ENCODE measurements around the gene SMYD1.

The SMYD1 gene

DNA sequence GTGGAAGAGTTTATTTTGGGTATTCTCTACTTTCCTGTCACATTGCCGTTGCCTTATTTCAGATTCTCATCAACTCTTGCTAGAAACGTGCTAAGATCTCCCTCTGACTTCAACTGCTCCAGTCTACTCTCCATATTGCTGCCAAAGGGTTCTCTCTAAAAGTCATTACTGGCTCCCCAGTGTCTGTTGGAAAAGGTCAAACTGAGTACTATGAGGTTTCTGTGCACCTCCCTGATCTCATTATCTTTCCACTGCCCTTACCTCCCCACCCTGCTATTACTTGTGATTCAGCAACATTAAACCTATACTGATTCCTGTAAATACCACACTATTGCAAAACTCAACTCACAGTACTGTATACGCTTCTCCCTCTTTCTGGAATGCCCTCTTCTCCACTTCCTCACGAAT, 10.2 kb upstream of the SMYD1 start:
- no peak for DNase-seq

DNA sequence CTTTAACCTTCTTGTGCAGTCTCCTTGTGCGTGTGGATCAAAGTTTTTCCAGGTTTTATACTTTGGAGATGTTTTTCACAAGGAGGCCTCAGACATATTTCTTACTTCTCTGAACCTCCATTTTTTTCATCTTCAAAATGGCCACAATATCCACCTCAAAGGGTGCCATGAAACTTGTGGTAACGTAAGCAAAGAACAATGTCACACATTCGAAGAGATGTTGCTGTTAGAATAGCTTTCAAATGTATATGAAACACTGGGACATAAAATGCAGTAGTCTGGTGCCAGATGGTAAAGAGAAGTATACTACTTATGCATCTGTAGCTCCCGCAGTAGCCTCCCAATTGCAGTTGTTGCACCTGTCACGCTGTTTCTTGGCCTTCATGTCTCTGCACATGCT, 9.4 kb upstream of the SMYD1 start:
- no peak for DNase-seq

DNA sequence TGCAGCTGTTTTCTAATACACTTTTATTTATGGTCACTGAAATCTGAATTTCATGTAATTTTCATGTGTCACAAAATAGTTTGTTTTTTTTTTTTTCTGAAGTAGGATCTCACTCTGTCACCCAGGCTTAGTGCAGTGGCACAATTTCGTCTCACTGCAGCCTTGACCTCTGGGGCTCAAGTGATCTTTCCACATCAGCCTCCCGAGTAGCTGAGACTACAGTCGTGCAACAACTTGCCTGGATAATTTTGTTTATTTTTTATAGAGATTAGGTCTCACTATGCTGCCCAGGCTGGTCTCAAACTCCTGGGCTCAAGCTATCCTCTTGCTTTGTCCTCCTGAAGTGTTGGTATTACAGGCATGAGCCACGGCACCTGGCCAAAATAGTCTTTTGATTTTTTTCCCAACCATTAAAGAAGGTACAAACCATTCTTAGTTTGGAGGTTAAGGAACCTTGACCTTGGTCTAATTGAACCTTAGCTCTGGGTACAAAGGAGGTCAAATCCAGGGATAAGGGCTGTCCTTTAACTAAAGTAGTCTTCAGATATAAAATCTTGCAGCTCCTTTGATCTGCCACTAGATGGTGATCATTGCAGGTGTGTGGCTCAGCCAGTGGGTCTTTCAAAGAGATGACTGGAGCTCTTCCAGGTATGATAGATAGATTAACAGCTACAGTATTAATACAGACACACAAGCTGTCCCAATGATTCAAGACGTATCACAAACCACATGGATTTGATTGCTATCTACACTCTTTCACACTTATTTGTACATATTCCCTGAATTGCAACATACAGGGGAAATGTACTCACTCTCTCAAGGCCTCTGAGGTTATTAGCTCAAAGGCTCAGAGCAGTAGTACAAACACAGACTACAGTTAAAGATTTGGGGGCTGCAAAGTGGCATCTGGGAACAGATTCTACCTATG, 7.4 kb upstream of the SMYD1 start:
- peak; percentile 43 for DNase-seq

DNA sequence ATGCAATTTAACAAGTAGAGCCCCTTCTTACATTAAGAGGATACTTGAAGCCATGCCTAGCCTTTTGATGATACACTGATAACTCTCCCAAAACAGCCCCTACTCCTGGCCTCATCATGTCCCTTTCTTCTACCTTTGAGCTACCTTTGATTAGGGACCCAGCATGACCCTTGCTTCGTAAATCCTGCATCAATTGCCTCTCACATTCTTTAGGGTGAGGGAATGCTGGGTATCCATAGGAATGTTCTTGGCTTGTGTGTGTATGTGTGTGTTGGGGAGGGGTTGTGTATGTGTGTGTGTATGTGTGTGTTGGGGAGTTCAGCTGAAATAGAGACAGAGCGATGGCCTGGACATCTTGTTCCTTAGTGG, 6.7 kb upstream of the SMYD1 start:
- no peak for DNase-seq

DNA sequence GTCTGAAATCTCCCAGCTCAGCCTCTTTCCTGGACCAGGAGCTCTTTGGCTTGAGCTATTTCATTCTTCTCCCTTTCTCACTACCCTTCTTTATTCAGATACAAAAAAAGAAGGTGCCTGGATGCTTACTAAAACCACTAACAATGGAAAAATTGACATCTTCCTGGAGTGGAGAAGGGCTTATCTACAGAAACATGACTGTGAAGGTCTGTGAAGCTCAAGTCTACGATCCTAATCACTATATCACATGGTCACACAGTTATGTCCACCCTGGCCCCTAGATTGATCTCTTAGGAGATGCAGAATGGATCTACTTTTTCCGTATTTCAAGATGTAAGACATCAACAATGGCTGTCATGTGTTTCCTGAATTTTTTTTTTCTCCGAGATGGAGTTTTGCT, 6.3 kb upstream of the SMYD1 start:
- DNase-seq = no peak

DNA sequence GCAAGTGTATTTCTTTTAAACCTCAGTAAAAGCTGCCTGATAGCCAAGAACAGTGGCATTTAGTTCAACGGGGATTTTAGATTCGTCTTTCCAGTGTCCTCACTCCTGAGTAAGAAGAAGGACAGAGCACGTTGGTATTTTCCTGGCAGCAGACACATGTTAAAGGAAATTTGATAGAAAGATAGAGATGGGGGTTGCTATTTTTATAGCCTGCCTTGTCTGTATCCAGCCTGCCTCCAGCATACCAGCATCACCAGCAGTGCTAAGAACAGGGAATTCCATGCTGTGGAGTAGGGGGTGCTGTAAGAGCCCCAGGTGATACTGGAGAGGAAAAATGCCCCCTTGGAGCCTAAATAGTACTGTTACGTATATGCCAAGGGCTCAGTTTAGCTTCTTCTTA, 1.1 kb upstream of the SMYD1 start:
- no peak for DNase-seq

DNA sequence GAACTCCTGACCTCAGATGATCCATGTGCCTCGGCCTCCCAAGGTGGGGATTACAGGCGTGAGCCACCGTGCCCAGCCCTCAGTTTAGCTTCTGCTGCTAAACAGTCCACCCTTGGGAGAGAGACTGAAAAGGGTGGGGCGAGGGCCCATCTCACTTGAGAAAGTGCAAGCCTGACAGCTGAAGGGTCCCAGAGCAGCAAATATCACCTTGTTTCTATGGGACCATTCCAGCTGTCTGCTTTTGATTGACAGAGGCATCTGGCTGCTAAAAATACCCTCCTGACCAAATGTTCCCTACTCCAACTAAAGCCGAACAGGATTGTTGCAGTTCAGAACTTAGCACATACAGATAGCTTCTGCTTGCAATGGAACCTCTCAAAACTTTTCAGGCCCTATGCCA, 436 bp upstream of the SMYD1 start:
- DNase-seq = no peak

DNA sequence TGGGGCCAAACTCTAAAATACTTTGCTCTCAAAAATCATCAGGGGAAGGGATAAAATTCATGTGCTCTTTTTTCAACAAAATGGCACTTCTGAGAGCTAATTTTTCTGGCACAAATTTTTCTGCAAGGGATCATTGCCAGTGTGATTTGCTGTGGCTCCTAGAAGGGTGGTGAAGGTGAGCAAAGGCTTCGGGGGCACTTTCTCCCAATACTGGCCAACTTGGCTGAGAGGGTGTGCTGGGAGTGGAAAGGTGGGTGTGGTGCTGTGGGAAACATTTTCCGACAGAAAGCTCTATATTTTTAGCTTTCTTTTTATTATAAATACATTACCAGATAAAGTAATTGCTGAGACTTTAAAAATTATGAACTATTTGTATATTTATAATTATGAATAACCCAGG, 419 bp downstream of the SMYD1 start:
- no peak for DNase-seq

DNA sequence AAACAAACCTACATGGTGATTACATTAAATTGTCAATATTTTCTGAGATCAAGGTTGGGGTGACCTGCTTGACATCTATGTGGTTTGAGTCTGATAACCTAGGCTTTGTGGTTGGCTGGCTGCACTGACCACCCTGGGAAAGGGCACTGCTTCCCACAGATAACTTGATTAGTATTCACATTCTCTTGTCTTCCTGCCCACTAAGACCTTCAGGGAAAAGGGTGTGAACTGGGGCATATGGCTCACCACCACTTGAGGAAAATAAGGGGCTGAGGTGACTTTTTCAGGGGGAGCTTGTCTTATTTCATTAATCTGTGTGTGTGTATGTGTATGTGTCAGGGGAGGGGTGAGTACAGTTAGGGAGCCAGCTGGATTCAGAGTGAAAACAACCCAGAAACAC, 1.5 kb downstream of the SMYD1 start:
- DNase-seq = no peak

DNA sequence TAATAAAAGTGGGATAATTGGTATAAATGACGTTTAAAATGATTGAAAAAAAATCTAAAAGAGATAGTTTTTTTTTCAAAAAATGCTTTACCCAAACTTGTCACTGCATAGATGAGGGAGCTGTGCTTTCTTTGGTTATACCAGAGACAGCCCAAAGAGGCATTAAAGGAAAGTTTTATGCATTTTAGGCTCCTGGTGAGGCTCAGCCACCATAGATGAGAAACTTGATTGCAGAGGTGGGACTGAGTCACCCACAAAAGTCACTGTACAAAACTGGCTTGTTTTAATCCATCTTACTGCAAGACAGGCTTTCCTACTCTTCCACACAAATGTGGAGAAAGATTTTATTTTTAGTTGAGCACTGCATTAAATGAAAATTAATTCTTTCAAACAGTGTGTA, 2.4 kb downstream of the SMYD1 start:
- DNase-seq = no peak

DNA sequence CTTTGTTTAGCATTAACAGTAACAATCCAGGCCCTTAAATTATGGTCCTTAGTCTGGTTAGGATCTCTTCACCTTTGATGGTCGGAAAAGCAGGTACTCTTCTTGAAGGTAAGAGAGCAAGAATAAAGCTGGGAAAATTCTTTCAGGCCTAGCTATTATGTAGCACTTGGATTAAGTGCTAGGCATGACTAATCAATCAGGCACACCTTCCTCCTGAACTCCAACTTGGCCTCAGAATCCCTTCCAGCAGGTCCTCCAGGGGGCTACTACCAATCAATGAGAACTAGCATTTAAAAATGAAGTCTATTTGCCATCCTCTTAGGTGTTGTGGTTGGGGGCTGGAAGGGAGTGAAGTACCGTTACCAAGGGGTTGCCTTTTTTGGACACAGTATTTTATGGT, 3.7 kb downstream of the SMYD1 start:
- no peak for DNase-seq

DNA sequence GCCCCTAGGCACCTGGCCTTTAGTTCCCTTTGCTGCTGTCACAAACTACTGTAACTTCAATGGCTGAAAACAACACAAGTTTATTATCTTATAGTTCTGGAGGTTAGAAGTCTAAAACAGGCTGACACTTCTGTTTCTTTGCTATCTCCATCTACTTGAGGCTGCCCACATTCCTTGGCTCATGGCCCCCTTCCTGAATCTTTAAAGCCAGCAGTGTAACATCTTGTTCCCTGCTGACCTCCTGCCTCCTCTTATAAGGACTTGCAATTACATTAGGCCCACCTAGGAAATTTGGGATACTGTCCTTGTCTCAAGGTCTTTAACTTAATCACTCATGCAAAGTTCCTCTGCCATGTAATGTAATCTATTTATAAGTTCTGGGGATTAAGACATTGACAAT, 6.5 kb downstream of the SMYD1 start:
- DNase-seq = no peak

DNA sequence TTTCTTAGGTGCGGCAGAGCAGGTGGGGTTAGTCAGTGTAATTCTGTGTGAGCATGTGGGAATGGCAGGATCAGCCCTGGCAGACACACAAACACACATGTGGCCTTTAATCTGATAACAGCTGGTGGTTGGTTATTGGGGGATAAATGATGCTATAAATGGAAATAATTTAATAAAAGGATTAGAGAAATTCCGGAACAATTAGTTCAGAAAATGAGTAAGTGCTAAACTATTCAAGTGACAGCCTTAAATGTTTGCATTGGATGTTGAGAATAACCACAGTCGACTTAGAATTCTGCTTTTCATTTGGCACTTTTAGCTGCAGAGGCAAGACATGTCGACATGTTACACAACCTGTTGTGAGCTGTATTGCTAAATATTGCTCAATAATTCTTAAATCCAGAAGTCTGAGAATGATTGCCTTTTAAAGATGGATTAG, 7.2 kb downstream of the SMYD1 start:
- DNase-seq = no peak

DNA sequence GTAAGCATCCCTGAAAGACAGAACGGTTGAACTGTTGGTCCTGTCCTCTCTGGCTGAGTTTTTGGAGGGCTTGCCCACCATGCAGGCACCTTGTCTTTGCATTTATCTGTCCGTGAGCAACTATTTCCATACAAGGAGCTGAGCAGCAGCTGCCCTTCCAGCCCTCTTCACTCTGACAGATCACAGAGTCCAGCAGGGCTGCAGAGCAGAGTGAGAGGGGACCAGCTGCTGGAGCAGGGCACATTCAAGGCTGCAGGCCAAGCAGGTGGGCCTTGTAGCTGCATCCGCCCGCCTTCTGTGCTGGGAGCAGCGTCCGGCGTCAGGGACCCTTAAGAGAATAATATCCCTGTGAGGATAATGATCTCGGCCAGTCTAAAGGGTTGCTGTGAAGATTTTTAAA, 9.5 kb downstream of the SMYD1 start:
- DNase-seq = no peak

DNA sequence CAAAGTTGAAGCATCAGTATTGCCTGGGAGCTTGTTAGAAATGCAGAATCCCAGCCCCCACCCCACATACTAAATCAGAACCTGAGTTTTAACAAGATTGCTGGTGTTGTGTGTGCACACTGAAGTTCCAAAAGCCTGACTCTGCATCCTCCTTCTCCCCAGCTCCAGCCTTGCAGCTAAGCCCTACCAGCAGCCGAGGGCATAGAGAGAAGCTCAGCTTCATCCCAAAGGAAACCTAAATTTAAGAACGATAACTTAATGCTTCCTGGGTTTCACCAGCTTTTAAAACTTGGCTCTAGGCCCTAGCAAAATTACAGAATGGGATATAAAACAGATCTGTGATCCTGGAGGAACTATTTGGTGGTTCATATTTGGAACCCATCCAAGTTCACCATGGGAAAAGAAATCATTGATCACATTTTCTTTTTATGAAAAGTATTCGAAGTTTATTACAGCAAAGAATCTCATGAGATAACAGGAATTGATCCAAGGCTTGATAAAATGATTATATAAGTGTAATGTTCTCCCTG, 11.1 kb downstream of the SMYD1 start:
- no peak for DNase-seq

DNA sequence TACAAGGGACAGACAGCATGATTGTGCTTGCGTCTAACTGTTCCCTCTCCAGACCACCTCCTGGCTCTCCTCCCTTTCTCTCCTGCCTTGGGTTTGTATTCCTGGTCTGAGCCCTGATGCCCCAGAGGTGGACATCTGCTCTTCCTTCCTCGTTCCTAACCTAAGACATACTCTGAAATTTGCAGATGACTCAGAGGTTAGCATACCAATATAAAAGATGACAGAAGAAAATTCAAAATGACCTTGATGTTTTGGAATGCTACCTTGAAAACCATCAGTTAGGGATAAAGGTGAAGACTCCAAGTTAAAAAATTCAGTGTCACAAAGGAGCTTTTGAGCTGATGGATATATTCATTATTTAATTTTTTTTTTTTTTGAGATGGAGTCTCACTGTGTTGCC, 12.9 kb downstream of the SMYD1 start:
- no peak for DNase-seq

DNA sequence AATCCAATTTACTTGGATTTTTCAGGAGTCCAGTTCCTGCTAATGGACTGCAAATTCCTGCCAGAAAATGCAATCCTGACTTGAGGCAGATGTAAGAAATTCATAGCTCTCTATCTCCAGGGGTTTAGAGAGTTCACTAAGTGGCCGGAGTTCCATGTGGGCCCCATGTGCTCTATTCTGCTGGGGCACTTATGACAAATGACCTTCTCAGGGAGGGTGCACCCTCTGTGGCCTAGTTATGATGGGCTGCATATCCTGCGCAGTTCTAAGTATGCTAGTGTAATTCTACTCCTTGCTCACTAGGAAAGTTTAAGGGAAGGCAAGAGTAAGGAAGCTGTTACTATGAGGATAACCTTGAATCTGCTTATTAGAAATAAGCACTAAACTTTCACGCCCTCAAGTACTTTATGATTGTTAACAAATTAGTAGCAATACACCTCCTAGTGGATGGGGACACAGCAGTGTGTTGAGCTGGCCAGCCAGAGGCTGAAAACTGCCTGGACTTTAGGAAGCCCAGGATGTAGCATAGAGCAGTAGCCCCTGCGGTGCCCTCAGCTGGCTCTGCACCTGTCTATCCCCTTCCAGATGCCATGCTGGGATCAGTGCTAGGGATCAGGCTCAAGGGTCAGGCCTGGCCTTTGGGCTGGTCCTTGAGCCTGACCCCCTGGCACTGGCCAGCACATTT, 14.4 kb downstream of the SMYD1 start:
- DNase-seq = no peak

DNA sequence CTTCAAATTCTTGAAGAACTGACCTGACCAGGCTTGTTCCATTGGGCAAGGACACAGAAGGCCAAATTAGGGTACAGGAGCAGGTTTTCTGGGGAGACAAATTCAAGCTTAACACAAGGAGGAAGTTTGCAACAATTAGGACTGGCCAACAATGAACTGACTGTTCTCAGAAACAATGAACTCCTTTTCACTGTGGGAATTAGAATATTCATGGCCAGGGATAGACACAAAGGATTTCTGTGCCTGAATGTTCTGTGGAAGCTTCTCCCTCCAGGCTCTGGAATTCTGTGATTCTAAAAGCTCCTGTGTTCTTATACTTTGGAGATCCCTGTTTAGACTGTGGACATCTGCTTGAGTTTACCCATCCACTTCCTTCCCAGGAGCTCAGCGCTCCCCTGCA, 15.2 kb downstream of the SMYD1 start:
- no peak for DNase-seq

DNA sequence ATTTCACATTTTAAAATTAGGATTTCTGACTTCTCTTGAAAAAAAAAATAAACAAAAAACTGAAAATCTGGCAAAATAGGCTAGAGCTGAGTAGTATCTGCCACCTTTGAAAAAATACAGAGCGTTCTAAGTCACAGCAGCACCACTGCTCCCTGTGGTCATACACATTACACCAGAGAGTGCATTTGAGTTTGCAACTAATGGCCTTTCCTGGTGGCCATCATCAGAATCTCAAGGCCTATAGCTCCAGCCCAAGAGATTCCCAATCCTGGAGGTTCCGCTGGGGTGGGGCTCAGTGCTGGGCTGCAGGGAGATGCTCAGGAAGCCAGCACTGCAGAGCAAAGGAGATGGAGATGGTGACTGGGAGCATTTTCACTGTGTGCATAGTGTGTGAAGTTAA, 17.5 kb downstream of the SMYD1 start:
- no peak for DNase-seq

DNA sequence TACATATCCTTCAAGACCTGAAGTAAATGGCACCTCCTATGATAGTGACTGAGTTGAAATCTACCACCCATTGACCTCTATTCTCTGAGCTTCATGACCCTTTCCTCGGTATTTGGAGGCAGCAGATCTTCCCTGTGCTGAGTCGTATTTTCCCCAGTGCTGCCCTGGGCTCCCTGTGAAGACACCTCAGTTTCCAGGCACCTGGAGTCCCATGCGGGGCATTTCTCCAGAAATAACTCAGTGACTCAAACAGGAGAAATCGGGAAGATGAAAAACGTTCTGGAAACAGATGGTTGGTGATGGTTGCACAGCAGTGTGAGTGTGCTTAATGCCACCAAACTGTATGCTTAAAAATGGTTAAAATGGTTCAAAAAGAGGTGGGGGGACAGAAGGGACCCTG, 18.0 kb downstream of the SMYD1 start:
- no peak for DNase-seq

DNA sequence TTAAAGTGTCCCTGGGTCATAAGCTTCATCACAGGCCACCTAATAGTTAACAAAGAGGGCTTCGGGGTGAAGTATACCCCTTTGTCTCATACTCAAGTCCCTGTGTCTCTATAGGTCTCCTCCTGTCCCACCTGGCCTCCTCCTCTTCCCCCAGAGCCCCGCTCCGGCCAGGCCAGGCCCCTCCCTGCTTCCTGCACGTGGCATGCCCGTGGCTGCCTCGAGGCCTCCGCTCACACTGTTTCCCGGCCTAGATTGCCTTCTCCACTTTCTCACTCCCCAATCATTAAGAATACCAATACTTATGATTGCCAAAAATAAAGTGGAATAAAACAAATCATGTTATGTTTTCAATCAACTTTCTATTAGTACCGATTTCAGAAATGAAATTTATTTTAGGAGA, 18.8 kb downstream of the SMYD1 start:
- no peak for DNase-seq

DNA sequence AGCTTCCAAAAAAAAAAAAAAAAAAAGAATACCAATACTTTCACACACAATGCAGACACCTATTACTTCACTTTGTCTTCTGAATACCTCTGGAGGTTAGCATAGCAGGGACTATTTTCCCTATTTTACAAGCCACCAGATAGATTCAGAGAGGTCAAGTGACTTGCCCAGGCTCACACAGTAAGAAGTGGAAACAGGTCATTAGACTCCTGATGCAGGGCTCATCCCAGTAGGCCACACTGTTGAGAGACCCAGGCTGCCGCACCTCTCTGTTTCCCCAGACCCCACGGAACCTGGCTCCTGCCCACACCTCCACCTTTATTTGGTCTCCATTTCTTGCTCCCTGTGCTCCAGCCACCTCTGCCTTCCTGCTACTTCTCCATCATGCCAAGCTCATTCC, 19.4 kb downstream of the SMYD1 start:
- DNase-seq = no peak

DNA sequence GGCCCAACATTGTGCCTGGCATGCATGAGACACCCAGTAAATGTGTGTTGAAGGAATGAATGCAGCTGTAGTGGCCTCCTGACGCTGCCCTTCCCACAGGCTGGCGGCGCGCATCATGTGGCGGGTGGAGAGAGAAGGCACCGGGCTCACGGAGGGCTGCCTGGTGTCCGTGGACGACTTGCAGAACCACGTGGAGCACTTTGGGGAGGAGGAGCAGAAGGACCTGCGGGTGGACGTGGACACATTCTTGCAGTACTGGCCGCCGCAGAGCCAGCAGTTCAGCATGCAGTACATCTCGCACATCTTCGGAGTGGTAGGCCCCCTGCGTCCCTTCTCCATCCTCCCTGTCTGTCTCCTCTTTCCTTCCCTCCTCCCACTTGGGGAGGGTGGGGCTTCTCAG, 20.1 kb downstream of the SMYD1 start:
- no peak for DNase-seq

DNA sequence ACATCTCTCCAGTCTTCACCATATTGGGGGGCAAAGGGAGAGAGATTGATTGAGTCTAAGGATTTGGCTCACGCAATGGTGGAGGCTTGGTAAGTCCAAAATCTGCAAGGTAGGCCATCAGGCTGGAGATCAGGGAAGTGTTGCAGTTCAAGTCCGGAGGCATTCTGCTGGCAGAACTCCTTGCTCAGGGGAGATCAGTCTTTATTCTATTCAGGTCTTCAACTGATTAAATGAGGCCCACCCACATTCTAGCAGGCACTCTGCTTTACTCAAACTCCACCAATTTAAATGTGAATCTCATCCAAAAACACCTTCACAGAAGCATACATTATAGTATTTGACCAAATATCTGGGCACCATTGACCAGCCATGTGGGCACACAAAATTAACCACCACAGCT, 21.4 kb downstream of the SMYD1 start:
- DNase-seq = no peak
